Hematopoietic multipotent progenitor cell (in vitro differentiated cells): Measurements from ENCODE around the gene AP2M1. TPM values are rescaled to one million over a fixed set of nuclear protein-coding genes. Genes with fewer than 3 reads are reported as not detected.
"Not testable (repeated sequence)": the region's sequence is repeated elsewhere in the genome, so short reads cannot be mapped to it uniquely, and the experiment has no call there.

Source experiments
- DNase-seq, 3 donors: peaks; one replicate each; pipeline ENCODE4 v3.0.0-alpha.2; 2011 to 2015; ENCODE audit warnings: low read depth in 2 of 3, low spot score in 2 of 3
- total RNA-seq: library from RNA; depleted of rRNA; stranded (reverse); fragments of >200 nt; gene quantifications from one replicate; pipeline ENCODE4 v1.2.3, GENCODE V29; 2012

AP2M1 gene
- total RNA-seq, 1 donor: 290 TPM

- DNase-seq: no peak
Measured at GRCh38 chr3:184156522-184156955, 18.1 kb upstream of the AP2M1 start.

GRCh38 chr3:184157206-184157605 lies 17.4 kb upstream of the AP2M1 start:
- no peak for DNase-seq

GRCh38 chr3:184158404-184158803 lies 16.3 kb upstream of the AP2M1 start:
- no peak for DNase-seq

- DNase-seq: no peak
Measured at GRCh38 chr3:184160456-184160855, 14.2 kb upstream of the AP2M1 start.

GRCh38 chr3:184162571-184163070 lies 12.0 kb upstream of the AP2M1 start:
- not testable (repeated sequence) for DNase-seq

- DNase-seq: no peak
Measured at GRCh38 chr3:184164648-184165330, 9.9 kb upstream of the AP2M1 start.

GRCh38 chr3:184165543-184165942 lies 9.1 kb upstream of the AP2M1 start:
- DNase-seq: no peak

- no peak for DNase-seq
Measured at GRCh38 chr3:184166671-184167070, 8.0 kb upstream of the AP2M1 start.

- no peak for DNase-seq
Measured at GRCh38 chr3:184167786-184168185, 6.9 kb upstream of the AP2M1 start.

- DNase-seq: no peak
Measured at GRCh38 chr3:184168363-184169120, 6.1 kb upstream of the AP2M1 start.

GRCh38 chr3:184169896-184170875 lies 4.5 kb upstream of the AP2M1 start:
- DNase-seq: no peak

- no peak for DNase-seq
Measured at GRCh38 chr3:184171562-184171961, 3.1 kb upstream of the AP2M1 start.

GRCh38 chr3:184172681-184173373 lies 1.8 kb upstream of the AP2M1 start:
- no peak for DNase-seq

GRCh38 chr3:184173374-184173722 lies 1.3 kb upstream of the AP2M1 start:
- DNase-seq: no peak

GRCh38 chr3:184174284-184174645 lies 390 bp upstream of the AP2M1 start:
- no peak for DNase-seq

- no peak for DNase-seq
Measured at GRCh38 chr3:184175506-184175905, 851 bp downstream of the AP2M1 start.

- DNase-seq: no peak
Measured at GRCh38 chr3:184175981-184176376, 1.3 kb downstream of the AP2M1 start.

- DNase-seq: peak in 2 of 3 donors; percentile 39 to 40
Measured at GRCh38 chr3:184176377-184177330, 2.0 kb downstream of the AP2M1 start.

GRCh38 chr3:184177331-184177731 lies 2.7 kb downstream of the AP2M1 start:
- DNase-seq: no peak
